OCI-M2 (cell line): ENCODE data around the gene DPEP2NB.
"Not testable (repeated sequence)": the region's sequence is repeated elsewhere in the genome, so short reads cannot be mapped to it uniquely, and the experiment has no call there.

Experiments used
- DNase-seq: peaks from one replicate; lab custom pipeline; 2025; ENCODE audit not compliant: unreplicated experiment; lab: John Stamatoyannopoulos, UW

The DPEP2NB gene, protein sequence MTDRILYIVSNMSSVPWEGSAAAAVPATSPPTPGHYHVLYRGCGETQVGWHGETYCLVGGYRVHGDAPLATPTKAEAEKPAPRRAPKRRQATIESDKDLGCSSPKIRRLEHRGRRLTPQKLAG

GRCh38 chr16:68015681-68016080 lies at the start of gene DPEP2NB:
Gene DPEP2NB (minus strand): TSS chr16:68015911. CDS start chr16:68015770, 141 bp downstream.
- DNase-seq, result no peak

DNA sequence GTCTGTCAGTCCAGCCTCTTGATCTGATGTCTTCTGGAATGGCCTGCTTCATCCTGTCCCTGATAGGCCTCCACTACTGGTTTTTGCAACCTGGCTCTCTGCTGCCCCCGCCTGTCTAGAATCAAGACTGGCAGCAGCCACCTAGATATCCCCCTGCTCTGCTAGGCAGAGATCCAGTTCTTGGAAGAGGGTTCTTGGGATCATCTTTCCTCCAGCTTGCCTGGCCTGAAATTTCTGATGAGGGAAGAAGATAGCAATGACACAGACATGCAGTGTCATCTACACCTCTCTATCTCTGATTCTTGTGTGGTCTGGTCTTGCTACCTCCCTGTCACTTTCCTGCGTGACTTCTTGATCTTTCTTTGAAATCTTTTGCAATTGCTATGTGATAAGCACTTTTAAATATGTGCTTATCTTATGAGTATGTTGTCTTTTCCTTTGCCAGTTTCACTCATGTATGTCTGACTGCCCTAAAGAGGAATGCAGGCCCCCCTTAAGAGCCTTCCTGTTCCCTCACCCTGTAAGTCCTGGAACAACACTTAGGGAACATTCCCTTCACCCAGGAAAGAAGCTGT lies 49.2 kb upstream of the DPEP2NB start:
- DNase-seq, result no peak

GRCh38 chr16:68062910-68063393 lies 47.2 kb upstream of the DPEP2NB start:
- DNase-seq, result no peak

GRCh38 chr16:68061396-68061795 lies 45.7 kb upstream of the DPEP2NB start:
- no peak for DNase-seq

- DNase-seq, result no peak
Observed at GRCh38 chr16:68059804-68060203, 44.1 kb upstream of the DPEP2NB start.

- no peak for DNase-seq
Observed at GRCh38 chr16:68055395-68055794, 39.7 kb upstream of the DPEP2NB start.

DNA sequence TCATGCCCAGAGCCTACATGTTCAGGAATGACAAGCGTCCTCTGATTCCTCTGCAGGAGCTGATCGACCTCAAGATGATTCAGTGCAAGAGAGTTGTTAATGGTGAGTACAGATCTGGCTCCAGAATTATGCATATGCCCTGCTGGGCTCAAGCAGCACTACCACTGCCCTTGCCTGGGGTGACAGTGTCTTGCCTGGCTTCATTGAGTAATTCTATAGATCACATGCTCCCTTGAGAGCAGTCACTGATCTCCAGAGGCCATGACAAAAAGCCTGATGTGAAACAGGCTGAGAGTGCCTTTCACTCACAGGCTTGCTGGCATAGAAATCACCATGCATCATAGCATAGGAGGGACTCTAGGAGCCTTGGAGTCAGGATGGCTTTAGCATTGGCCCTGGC lies 33.7 kb upstream of the DPEP2NB start:
- no peak for DNase-seq

DNA sequence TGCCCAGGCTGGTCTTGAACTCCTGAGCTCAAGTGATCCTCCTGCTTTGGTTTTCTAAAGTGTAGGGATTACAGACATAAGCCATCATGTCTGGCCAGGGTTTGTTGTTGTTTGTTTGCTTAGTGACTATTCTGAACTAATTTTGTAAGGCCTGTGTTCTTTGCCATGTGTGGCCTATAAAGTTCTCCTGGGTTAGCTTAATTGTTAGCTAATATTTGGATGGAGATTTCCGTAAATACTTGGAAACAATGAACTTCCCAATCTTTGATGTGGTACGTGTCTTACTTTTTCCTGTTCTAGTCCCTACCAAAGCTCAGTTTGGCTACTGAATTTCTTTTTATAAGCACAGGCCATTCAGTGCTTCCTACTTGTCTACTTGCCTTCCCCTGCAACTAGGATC lies 32.3 kb upstream of the DPEP2NB start:
- DNase-seq, result no peak

DNA sequence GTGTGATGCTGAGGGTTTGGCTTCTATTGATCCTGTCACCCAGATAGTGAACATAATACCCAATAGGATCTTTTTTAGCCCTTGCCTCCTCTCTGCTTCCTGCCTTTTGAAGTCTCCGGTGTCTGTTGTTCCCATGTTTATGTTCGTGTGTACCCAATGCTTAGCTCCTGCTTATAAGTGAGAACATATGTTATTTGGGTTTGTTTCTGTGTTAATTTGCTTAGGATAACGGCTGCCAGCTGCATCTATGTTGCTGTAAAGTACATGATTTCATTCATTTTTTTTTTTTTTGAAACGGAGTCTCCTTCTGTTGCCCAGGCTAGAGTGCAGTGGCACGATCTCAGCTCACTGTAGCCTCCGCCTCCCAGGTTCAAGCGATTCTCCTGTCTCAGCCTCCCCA lies 30.4 kb upstream of the DPEP2NB start:
- DNase-seq, result no peak

- no peak for DNase-seq
Observed at GRCh38 chr16:68041783-68042182, 26.1 kb upstream of the DPEP2NB start.

GRCh38 chr16:68040506-68041288 lies 25.0 kb upstream of the DPEP2NB start:
- DNase-seq, result no peak

DNA sequence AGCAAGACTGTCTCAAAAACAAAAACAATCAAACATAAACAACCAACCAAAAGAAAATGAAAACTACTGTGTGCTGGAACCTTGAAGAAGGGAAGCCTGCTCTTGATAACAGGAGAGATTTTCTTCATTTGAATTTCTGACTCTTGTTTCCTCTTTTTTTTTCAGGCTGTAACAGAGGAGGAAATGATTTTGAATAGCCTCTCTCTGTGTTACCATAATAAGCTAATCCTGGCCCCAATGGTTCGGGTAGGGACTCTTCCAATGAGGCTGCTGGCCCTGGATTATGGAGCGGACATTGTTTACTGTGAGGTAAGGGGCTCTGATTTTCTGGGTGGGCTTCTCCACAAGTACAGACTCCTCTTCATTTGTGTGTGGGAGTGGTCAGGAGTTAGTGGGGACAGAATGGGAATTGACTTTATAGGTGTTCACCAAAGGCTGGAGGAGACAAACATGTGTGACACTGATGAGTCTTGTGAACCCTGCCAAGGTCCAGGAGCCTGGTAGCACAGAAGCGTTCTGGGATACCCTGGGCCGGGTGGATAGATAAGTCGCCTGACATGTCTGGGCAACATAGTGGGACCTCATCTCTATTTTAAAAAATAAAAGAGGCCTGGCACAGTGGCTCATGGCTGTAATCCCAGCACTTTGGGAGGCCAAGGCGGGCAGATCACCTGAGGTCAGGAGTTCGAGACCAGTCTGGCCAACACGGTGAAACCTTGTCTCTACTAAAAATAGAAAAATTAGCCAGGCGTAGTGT lies 22.3 kb upstream of the DPEP2NB start:
- DNase-seq, result no peak

DNA sequence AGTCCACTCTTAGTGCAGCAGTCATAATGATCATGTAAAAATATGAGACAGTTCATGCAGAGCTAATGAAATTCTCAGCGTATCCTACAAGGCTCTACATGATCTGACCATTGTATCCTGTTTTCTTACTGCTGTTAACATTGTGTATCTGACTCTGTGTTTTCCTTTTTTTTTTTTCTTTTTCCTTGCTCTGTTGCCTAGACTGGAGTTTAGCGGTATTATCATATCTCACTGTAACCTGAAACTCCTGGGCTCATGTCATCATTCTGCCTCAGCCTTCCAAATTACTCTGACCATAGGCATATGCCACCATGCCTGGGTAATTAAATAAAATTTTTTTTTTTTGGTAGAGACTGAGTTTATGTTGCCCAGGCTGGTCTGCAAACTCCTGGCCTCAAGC lies 19.5 kb upstream of the DPEP2NB start:
- no peak for DNase-seq

DNA sequence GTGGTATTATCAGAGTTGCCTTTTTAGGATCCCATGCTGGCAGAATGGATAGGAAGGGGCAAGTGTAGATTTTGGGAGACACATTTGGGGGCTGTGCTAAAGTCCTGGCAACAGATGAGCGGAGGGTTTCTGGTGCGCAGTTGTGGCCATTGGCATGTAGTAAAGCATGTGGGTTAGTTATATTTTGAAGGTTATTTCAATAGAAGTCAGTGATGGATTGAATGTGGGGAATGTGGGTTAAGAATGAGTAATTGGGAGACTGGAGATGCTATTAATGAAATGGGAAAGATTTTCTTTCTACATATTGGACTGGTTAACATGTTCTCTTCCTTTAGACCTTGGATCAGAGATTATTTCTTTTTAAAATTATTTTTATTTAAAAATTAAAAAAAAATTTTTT lies 17.4 kb upstream of the DPEP2NB start:
- no peak for DNase-seq

- DNase-seq, result no peak
Observed at GRCh38 chr16:68031951-68032350, 16.2 kb upstream of the DPEP2NB start.

GRCh38 chr16:68030108-68030507 lies 14.4 kb upstream of the DPEP2NB start:
- DNase-seq, result not testable (repeated sequence)

- no peak for DNase-seq
Observed at GRCh38 chr16:68028996-68029395, 13.3 kb upstream of the DPEP2NB start.

DNA sequence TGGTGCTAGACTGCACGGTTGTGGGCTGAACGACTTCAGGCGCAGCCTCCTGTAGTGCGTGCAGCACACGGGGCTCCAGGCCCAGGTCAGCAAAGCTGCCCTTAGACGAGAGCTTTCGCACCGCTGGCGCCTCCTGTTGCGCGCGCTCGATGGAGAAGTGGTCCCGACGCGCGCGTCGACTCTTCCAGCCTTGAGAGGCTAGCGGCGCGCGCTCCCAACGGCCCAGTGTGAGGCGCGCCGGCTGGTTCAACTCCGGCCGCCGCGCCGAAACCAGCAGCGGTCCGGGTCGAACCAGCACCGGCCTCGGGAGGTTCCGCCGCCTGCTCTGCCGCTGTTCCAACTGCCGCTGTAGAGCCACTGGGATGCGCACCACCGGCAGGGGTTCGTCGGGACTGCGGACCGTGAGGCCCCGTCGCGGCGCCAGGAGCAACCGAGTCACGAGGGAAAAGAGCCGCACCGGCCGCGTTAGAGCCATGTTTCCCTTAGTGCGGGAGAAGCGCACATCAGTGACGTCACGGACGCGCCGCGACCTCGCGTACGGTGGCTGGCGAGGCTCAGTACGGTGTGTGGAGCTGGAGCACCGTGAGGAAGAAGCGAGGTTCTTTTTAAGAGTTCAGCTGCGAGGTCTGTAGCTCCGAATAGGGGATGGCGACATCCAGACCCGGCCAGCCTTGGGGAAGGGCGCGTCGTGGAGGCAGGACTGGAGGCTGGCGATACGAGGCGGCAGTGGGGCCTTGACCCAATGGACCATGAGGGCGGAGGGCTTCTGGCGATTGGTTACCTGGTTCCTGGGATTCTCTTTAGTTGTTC lies 7.2 kb upstream of the DPEP2NB start, which contains the start of the genes DDX28 and DUS2:
Gene DDX28 (minus strand): TSS at position 505 of the 810 bp plus-strand sequence. CDS start 30 bp downstream, at position 475.
Gene DUS2 (plus strand): TSS at position 557 of the 810 bp plus-strand sequence. CDS start 14,740 bp downstream, outside the sequence.
- DNase-seq, result peak; percentile 93

DNA sequence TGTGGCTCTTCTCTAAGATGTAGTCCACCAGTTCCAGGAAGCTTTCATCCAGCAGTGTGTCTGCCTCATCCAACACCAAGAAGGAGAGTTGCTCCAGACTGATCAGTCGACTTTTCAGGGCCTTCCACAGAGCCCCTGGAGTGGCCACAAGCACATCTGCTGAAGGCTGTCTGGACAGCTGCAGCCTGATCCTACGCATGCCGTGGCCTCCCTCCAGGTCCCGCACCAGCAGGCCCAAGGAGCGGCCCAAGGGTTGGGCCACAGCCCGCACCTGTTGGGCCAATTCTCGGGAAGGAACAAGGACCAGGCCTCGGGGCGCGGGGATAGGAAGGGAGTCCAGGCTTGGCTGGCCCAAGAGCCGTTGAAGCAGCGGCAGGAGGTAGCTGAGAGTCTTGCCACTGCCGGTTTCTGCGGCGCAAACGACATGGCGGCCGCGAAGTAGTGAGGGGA lies 6.6 kb upstream of the DPEP2NB start:
- DNase-seq, result no peak

DNA sequence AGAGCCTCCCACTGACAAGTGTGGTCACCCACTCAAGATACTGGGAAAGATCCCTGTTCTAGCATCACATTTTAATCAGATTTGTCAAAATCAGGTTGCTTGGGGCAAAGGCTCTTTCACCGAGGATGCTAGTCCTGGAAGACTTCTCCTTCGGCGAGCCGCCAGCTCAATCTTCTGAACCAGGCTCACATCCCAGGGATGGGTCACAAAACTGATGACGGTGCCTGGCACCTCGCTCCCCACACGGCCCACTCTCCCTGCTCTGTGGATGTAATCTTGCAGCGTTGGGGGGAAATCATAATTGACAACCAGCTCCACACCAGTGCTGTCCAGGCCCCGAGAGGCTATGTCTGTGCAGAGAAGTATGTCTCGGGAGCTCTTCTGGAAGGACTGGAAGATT lies 5.8 kb upstream of the DPEP2NB start:
- DNase-seq, result no peak
